T-cell (primary cell): ENCODE results near the gene USP11. TPM values are rescaled to one million over a fixed set of nuclear protein-coding genes. Genes with fewer than 3 reads are reported as not detected.

Experiments
- ATAC-seq, 4 experiments: fragments of 200-7000 bp in 3 of 4; fragments of 150-1000 bp in 1 of 4; cut with Tn5 transposase; replicated peaks in 1 of 4; 1 replicate in 3 of 4; 2 replicates in 1 of 4; pipeline ENCODE4 v1.10.0; 2021; ENCODE audit warnings: moderate library complexity in 3 of 4, mild to moderate bottlenecking in 2 of 4, moderate number of reproducible peaks in 1 of 4
- CTCF ChIA-PET, 2 donors: fragments of 300-600 bp; sonication (Branson Sonifier 250); formaldehyde crosslinking; loops; one replicate each; lab custom pipeline; 2022; ENCODE audit warnings: antibody characterized with exemption in 2 of 2; lab: Charles Lee
- POLR2A ChIA-PET, 2 donors: fragments of 300-600 bp; sonication (Branson Sonifier 250); formaldehyde crosslinking; loops; one replicate each; lab custom pipeline; 2022; ENCODE audit warnings: antibody characterized with exemption in 2 of 2; lab: Charles Lee
- DNase-seq, 35 experiments: peaks; one replicate each; pipeline versions ENCODE4 v3.0.0 to v3.0.0-alpha.2; 2013 to 2023
- H3K27ac ChIP-seq: one replicate; pipeline ENCODE4 v1.5.1; 2013; ENCODE audit warnings: low read length
- H3K27me3 ChIP-seq, 2 experiments: replicated peaks in 1 of 2; 1 replicate in 1 of 2; 2 replicates in 1 of 2; pipeline versions ENCODE4 v1.6.1 to v1.7.0; 2013; ENCODE audit warnings: low read length in 1 of 2, mixed read lengths in 1 of 2; ENCODE audit not compliant: control insufficient read depth in 2 of 2, insufficient read depth in 2 of 2; ENCODE audit errors: extremely low read depth in 1 of 2
- H3K36me3 ChIP-seq, 2 donors: 1 replicate in 1 of 2; 2 replicates in 1 of 2; pipeline versions ENCODE4 v1.6.1 to v1.7.0; 2013; ENCODE audit warnings: low read length in 1 of 2; ENCODE audit not compliant: control insufficient read depth in 2 of 2, insufficient read depth in 1 of 2; ENCODE audit errors: extremely low read depth in 1 of 2
- H3K4me1 ChIP-seq, 2 experiments: 1 replicate in 1 of 2; 2 replicates in 1 of 2; pipeline versions ENCODE4 v1.6.1 to v1.7.0; 2013; ENCODE audit warnings: low read length in 2 of 2, mixed read lengths in 1 of 2; ENCODE audit not compliant: insufficient read depth in 2 of 2, control insufficient read depth in 1 of 2; ENCODE audit errors: extremely low read depth in 1 of 2
- H3K4me3 ChIP-seq, 2 donors: 1 replicate in 1 of 2; 2 replicates in 1 of 2; pipeline versions ENCODE4 v1.5.1 to v1.7.0; 2013; ENCODE audit warnings: mild to moderate bottlenecking in 2 of 2, low read length in 1 of 2, moderate library complexity in 1 of 2; ENCODE audit not compliant: control insufficient read depth in 1 of 2; ENCODE audit errors: extremely low read depth in 1 of 2
- H3K9me3 ChIP-seq: 2 replicates; pipeline ENCODE4 v1.7.0; 2013
- H3K27ac Mint-ChIP-seq, 2 donors: one replicate each; pipeline ENCODE4 v1.8.0; 2020 to 2021; ENCODE audit warnings: mild to moderate bottlenecking in 2 of 2, mixed read lengths in 2 of 2
- H3K27me3 Mint-ChIP-seq, 2 donors: one replicate each; pipeline ENCODE4 v1.8.0; 2021 to 2022; ENCODE audit warnings: mixed read lengths in 2 of 2
- H3K36me3 Mint-ChIP-seq: one replicate; pipeline ENCODE4 v1.8.0; 2021; ENCODE audit warnings: mixed read lengths
- H3K4me1 Mint-ChIP-seq, 3 donors: one replicate each; pipeline ENCODE4 v1.8.0; 2020 to 2022; ENCODE audit warnings: mixed read lengths in 3 of 3, mild to moderate bottlenecking in 1 of 3
- H3K4me3 Mint-ChIP-seq, 3 donors: one replicate each; pipeline ENCODE4 v1.8.0; 2020 to 2022; ENCODE audit warnings: mild to moderate bottlenecking in 3 of 3, mixed read lengths in 3 of 3, moderate library complexity in 3 of 3
- H3K9me3 Mint-ChIP-seq, 3 donors: one replicate each; pipeline ENCODE4 v1.8.0; 2020 to 2022; ENCODE audit warnings: mixed read lengths in 3 of 3
- WGBS: methylation state at CpG from one replicate; pipeline ENCODE4 v1.1.5; 2013; ENCODE audit warnings: missing lambda C conversion rate; ENCODE audit not compliant: insufficient coverage; 5-methylcytosine and 5-hydroxymethylcytosine counted together
- total RNA-seq, 35 experiments: library from RNA in 6 of 35; stranded (reverse) in 6 of 35; fragments of 120-200 nt in 1 of 35; gene quantifications; one replicate each; pipeline versions ENCODE4 v1.2.1 to v1.2.4 and lab custom pipeline; 2013 to 2026

The USP11 gene
- total RNA-seq, 5 donors from 2014 or later (not counting 1 experiment from before 2014, with no cell fraction given) = 72.3 to 122 (median 85.5) TPM

- H3K9me3 Mint-ChIP-seq = no peaks in the 10 kb centered on the region
- peaks cover 21 to 25% (median 22%) of the 10 kb centered on the region in 3 donors for H3K4me1 Mint-ChIP-seq
- ATAC-seq (no peak), DNase-seq (no peak)
- Histone ChIP-seq H3K27me3 (no peaks in the 10 kb centered on the region), H3K9me3 (no peaks in the 10 kb centered on the region), H3K27ac (no peak overlapping the region), H3K4me1 (peaks cover 2 to 4% of the 10 kb centered on the region in 2 experiments), H3K4me3 (no peak overlapping the region), H3K36me3 (peaks cover 3 to 38% of the 10 kb centered on the region in 2 donors)
- WGBS = 97% methylated on average over 6 of the region's 12 CpGs
- H3K27ac Mint-ChIP-seq = no peak overlapping the region
- POLR2A ChIA-PET = interaction anchor here in 1 of 2 donors (0.5 kb wide), 1 partner anchor 142 kb away, joined by 4 read pairs; no protein-coding TSS in a partner anchor
- H3K36me3 Mint-ChIP-seq = peaks cover 28% of the 10 kb centered on the region
- no peak overlapping the region for H3K4me3 Mint-ChIP-seq
- CTCF ChIA-PET = no interaction called here
- H3K27me3 Mint-ChIP-seq = peaks cover 0 to 12% of the 10 kb centered on the region in 2 donors
These were observed 7.2 kb downstream of the USP11 start for GRCh38 chrX:47239898-47240545.

DNA sequence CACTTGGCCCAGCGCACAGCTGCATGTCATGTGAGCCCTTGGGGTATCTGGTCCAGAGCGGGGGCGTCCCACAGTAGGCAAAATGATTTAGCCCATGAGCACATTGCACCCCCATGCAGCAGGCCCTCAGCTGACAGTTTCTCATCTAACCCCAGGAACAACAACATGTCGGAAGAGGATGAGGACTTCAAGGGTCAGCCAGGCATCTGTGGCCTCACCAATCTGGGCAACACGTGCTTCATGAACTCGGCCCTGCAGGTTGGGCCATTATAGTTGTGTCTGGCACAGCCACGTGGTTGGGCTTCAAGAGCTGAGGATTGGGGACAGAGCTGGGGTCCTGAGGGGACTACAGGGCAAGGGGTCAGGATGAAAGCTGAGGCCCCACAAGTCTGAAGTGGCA, 7.8 kb downstream of the USP11 start:
- ATAC-seq (no peak), DNase-seq (no peak)
- Mint-ChIP-seq H3K27ac (no peak overlapping the region), H3K27me3 (peaks cover 0 to 12% of the 10 kb centered on the region in 2 donors), H3K4me3 (no peak overlapping the region), H3K36me3 (peaks cover 24% of the 10 kb centered on the region), H3K4me1 (peaks cover 15 to 20% (median 16%) of the 10 kb centered on the region in 3 donors), H3K9me3 (no peaks in the 10 kb centered on the region)
- no peaks in the 10 kb centered on the region for H3K27me3 ChIP-seq
- 93% methylated on average over 6 of the region's 7 CpGs for WGBS
- H3K27ac ChIP-seq = no peak overlapping the region
- POLR2A ChIA-PET = interaction anchor here in 1 of 2 donors (0.5 kb wide), 1 partner anchor 402 kb away, joined by 3 read pairs; no protein-coding TSS in a partner anchor
- no peaks in the 10 kb centered on the region for H3K9me3 ChIP-seq
- H3K4me1 ChIP-seq = peaks cover 0 to under 1% of the 10 kb centered on the region in 2 experiments
- peaks cover 3 to 40% of the 10 kb centered on the region in 2 donors for H3K36me3 ChIP-seq
- CTCF ChIA-PET = interaction anchor here in 1 of 2 donors (0.9 kb wide), 1 partner anchor 144 kb away, joined by 3 read pairs; no protein-coding TSS in a partner anchor
- H3K4me3 ChIP-seq = no peak overlapping the region

- ChIA-PET POLR2A (interaction anchor here in 1 of 2 donors (0.5 kb wide), 1 partner anchor 402 kb away, joined by 3 read pairs; no protein-coding TSS in a partner anchor), CTCF (interaction anchor here in 1 of 2 donors (0.9 kb wide), 1 partner anchor 143 kb away, joined by 3 read pairs; no protein-coding TSS in a partner anchor)
- Histone ChIP-seq H3K27ac (no peak overlapping the region), H3K36me3 (peaks cover 3 to 45% of the 10 kb centered on the region in 2 donors), H3K4me3 (no peak overlapping the region), H3K9me3 (no peaks in the 10 kb centered on the region), H3K4me1 (no peaks in the 10 kb centered on the region), H3K27me3 (no peaks in the 10 kb centered on the region)
- Mint-ChIP-seq H3K27me3 (peaks cover 0 to 12% of the 10 kb centered on the region in 2 donors), H3K9me3 (no peaks in the 10 kb centered on the region), H3K4me1 (peaks cover 7 to 12% (median 8%) of the 10 kb centered on the region in 3 donors), H3K36me3 (peaks cover 31% of the 10 kb centered on the region), H3K27ac (no peak overlapping the region), H3K4me3 (no peak overlapping the region)
- ATAC-seq (no peak), DNase-seq (no peak)
- 100% methylated on average over 4 of the region's 18 CpGs for WGBS
These were observed 8.6 kb downstream of the USP11 start for GRCh38 chrX:47241201-47242011.

DNA sequence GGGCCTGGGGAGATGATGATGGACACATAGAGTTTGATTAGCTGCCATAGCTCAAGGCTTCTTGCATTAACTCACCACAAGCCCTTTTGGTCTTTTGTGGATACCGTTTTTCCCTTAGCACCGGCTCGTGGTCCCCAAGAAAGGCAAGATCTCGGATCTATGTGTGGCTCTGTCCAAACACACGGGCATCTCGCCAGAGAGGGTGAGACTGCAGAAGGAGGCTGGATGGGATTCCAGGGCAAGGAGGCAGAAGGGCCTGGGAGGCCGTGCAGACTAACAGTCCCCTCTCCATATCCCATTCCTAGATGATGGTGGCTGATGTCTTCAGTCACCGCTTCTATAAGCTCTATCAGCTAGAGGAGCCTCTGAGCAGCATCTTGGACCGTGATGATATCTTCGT, 9.5 kb downstream of the USP11 start:
- Mint-ChIP-seq H3K27ac (no peak overlapping the region), H3K4me1 (peaks cover 0 to 8% (median under 1%) of the 10 kb centered on the region in 3 donors), H3K36me3 (peaks cover 32% of the 10 kb centered on the region), H3K9me3 (no peaks in the 10 kb centered on the region), H3K27me3 (peaks cover 0 to 12% of the 10 kb centered on the region in 2 donors), H3K4me3 (no peak overlapping the region)
- no peak overlapping the region for H3K27ac ChIP-seq
- no peaks in the 10 kb centered on the region for H3K4me1 ChIP-seq
- ChIA-PET POLR2A (no interaction called here), CTCF (interaction anchor here in 1 of 2 donors (0.7 kb wide), 1 partner anchor 24 kb away, joined by 3 read pairs; the partner anchor contains the start of gene CDK16)
- no peak for ATAC-seq
- H3K36me3 ChIP-seq = peaks cover 3 to 46% of the 10 kb centered on the region in 2 donors
- no peaks in the 10 kb centered on the region for H3K27me3 ChIP-seq
- WGBS = no CpG with 5 or more reads among the region's 10 CpGs
- DNase-seq = no peak
- no peaks in the 10 kb centered on the region for H3K9me3 ChIP-seq
- H3K4me3 ChIP-seq = no peak overlapping the region

GRCh38 chrX:47243351-47243750, 10.5 kb downstream of the USP11 start:
- Mint-ChIP-seq H3K4me3 (no peak overlapping the region), H3K36me3 (peaks cover 35% of the 10 kb centered on the region), H3K9me3 (no peaks in the 10 kb centered on the region), H3K27me3 (peaks cover 0 to 12% of the 10 kb centered on the region in 2 donors), H3K27ac (no peak overlapping the region), H3K4me1 (peaks cover 0 to 5% (median 0%) of the 10 kb centered on the region in 3 donors)
- H3K9me3 ChIP-seq = no peaks in the 10 kb centered on the region
- CTCF ChIA-PET = no interaction called here
- H3K4me3 ChIP-seq = no peak overlapping the region
- H3K27me3 ChIP-seq = peaks cover 0 to 2% of the 10 kb centered on the region in 2 experiments
- POLR2A ChIA-PET = no interaction called here
- DNase-seq = no peak
- H3K36me3 ChIP-seq = peaks cover 3 to 46% of the 10 kb centered on the region in 2 donors
- no peak for ATAC-seq
- H3K27ac ChIP-seq = no peak overlapping the region
- 100% methylated on average over 1 of the region's 14 CpGs for WGBS
- no peaks in the 10 kb centered on the region for H3K4me1 ChIP-seq

- DNase-seq = no peak
- H3K36me3 ChIP-seq = peaks cover 3 to 45% of the 10 kb centered on the region in 2 donors
These were observed 11.9 kb downstream of the USP11 start for GRCh38 chrX:47244676-47245075.

More at GRCh38 chrX:47244676-47245075, 11.9 kb downstream of the USP11 start:
- Mint-ChIP-seq H3K36me3 (peaks cover 33% of the 10 kb centered on the region), H3K27ac (no peak overlapping the region), H3K27me3 (peaks cover 0 to 5% of the 10 kb centered on the region in 2 donors), H3K4me3 (no peak overlapping the region), H3K4me1 (peaks cover 0 to 5% (median 0%) of the 10 kb centered on the region in 3 donors), H3K9me3 (no peaks in the 10 kb centered on the region)
- no peak overlapping the region for H3K4me3 ChIP-seq
- no peak for ATAC-seq
- POLR2A ChIA-PET = interaction anchor here (0.6 kb wide), 4 partner anchors 11 to 281 kb away, joined by 3 to 9 read pairs (median 6); no protein-coding TSS in a partner anchor
- 92% methylated on average over 2 of the region's 16 CpGs for WGBS
- CTCF ChIA-PET = no interaction called here
- no peaks in the 10 kb centered on the region for H3K4me1 ChIP-seq
- H3K27ac ChIP-seq = no peak overlapping the region
- H3K9me3 ChIP-seq = no peaks in the 10 kb centered on the region
- peaks cover 0 to 2% of the 10 kb centered on the region in 2 experiments for H3K27me3 ChIP-seq
